HT1080 (cell line): Measurements from ENCODE around the gene RFNG. TPM values are rescaled to one million over a fixed set of nuclear protein-coding genes. Genes with fewer than 3 reads are reported as not detected.

Source experiments
- DNase-seq: peaks from one replicate; pipeline ENCODE4 v3.0.0-alpha.2; 2015; ENCODE audit warnings: low read depth
- total RNA-seq: library from RNA; depleted of rRNA; stranded (reverse); fragments of >200 nt; shearing (Covaris generic); gene quantifications from 2 replicates; pipeline ENCODE4 v1.2.3, GENCODE V29; 2014; rRNA removed

Gene RFNG
- total RNA-seq, 1 experiment from 2014 or later: 31.5 TPM

GRCh38 chr17:82004517-82005455 lies 46.8 kb downstream of the RFNG start:
- DNase-seq: no peak

- peak; percentile 98 for DNase-seq
Measured at GRCh38 chr17:82003411-82004381, 47.9 kb downstream of the RFNG start.

GRCh38 chr17:82001571-82002056 lies 50.0 kb downstream of the RFNG start:
- DNase-seq: no peak

GRCh38 chr17:82000803-82001570 lies 50.6 kb downstream of the RFNG start:
- no peak for DNase-seq

- DNase-seq: no peak
Measured at GRCh38 chr17:81999976-82000802, 51.4 kb downstream of the RFNG start.

- DNase-seq: no peak
Measured at GRCh38 chr17:81999587-81999975, 52.0 kb downstream of the RFNG start.

- DNase-seq: no peak
Measured at GRCh38 chr17:81998691-81999438, 52.7 kb downstream of the RFNG start.

- no peak for DNase-seq
Measured at GRCh38 chr17:81998212-81998611, 53.4 kb downstream of the RFNG start.

Other genes with a start within 250 kb of the RFNG start
- gene GCGR, start 247.7 kb downstream of the RFNG start, total RNA-seq: not detected in 2 replicates
- 81.9 and 87.0 TPM in 2 replicates for gene MCRIP1, start 218.5 kb downstream of the RFNG start, total RNA-seq
- gene PPP1R27, start 216.8 kb downstream of the RFNG start, total RNA-seq: 0.47 TPM in 1 of 2 replicates, not detected in the other
- gene P4HB, start 191.3 kb downstream of the RFNG start, total RNA-seq: 784 and 825 TPM in 2 replicates
- 206 and 315 TPM in 2 replicates for gene ARHGDIA, start 180.5 kb downstream of the RFNG start, total RNA-seq
- gene ALYREF, start 160.2 kb downstream of the RFNG start, total RNA-seq: 311 and 338 TPM in 2 replicates
- gene ANAPC11, start 160.1 kb downstream of the RFNG start, total RNA-seq: 100 and 133 TPM in 2 replicates
- gene NPB, start 149.6 kb downstream of the RFNG start, total RNA-seq: 0.13 and 0.34 TPM in 2 replicates
- gene PCYT2, start 140.4 kb downstream of the RFNG start, total RNA-seq: 27.6 and 34.8 TPM in 2 replicates
- 19.4 and 20.2 TPM in 2 replicates for gene SIRT7, start 133.6 kb downstream of the RFNG start, total RNA-seq
- gene MAFG, start 124.1 kb downstream of the RFNG start, total RNA-seq: 19.2 and 21.1 TPM in 2 replicates
- gene PYCR1, start 114.5 kb downstream of the RFNG start, total RNA-seq: 58.8 and 67.1 TPM in 2 replicates
- gene MYADML2, start 104.6 kb downstream of the RFNG start, total RNA-seq: not detected in 2 replicates
- not detected in 2 replicates for gene NOTUM, start 90.6 kb downstream of the RFNG start, total RNA-seq
- 41.2 and 49.3 TPM in 2 replicates for gene ASPSCR1, start 74.2 kb downstream of the RFNG start, total RNA-seq
- 97.0 and 172 TPM in 2 replicates for gene CENPX, start 28.9 kb downstream of the RFNG start, total RNA-seq
- gene LRRC45, start 28.5 kb downstream of the RFNG start, total RNA-seq: 16.1 and 17.2 TPM in 2 replicates
- 41.7 and 46.9 TPM in 2 replicates for gene RAC3, start 20.1 kb downstream of the RFNG start, total RNA-seq
- 75.1 and 83.5 TPM in 2 replicates for gene DCXR, start 14.1 kb downstream of the RFNG start, total RNA-seq
- gene GPS1, start 87 bp upstream of the RFNG start, total RNA-seq: 240 and 272 TPM in 2 replicates
- gene DUS1L, start 14.0 kb upstream of the RFNG start, total RNA-seq: 114 and 122 TPM in 2 replicates
- 140 and 151 TPM in 2 replicates for gene FASN, start 46.4 kb upstream of the RFNG start, total RNA-seq
- 10.6 and 12.9 TPM in 2 replicates for gene CCDC57, start 161.0 kb upstream of the RFNG start, total RNA-seq
- 344 and 355 TPM in 2 replicates for gene SLC16A3, start 177.2 kb upstream of the RFNG start, total RNA-seq
- gene CSNK1D, start 221.9 kb upstream of the RFNG start, total RNA-seq: 34.0 and 58.5 TPM in 2 replicates